ENCODE results near the gene HSPD1. TPM values are rescaled to one million over a fixed set of nuclear protein-coding genes. Genes with fewer than 3 reads are reported as not detected.

Gene HSPD1
- total RNA-seq, 1 experiment from 2014 or later = 410 TPM

DNA sequence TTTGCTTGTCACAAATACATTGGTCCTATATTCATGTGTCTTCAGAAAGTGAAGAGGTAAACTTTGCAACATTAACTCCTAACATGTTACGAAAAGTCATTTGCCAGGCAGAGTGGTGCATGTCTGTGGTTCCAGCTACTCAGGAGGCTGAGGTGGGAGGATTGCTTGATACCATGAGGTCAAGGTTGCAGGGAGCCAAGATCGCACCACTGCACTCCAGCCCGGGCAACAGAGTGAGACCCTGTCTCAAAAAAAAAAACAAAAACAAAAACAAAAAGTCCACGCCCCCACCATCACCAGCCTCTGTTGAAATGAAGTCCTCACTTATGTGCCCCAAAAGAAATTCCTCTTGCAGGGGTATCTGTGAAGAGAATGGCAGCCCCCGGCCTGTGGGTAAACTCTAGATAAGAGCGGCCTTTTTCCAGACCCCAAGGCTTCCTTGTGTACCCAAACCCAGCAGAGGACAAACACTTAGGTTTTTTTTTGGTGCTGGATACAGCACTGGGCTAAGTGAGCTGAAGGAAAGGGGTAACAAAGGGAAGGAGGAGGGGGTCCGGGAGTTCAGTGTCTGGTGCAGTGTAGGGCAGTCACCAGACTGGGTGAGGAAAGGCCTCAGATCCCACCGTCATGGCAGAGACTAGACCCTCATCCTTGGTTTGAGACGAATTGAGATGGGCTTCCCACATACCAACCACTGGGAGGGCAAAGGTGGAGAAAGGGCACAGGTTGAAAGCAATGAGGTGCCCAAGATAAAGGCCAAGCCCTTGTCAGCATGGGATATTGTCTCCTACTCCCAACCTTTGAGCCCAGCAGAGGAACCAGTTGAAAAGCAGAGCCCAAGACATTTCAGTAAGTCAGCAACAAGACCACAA is 19.2 kb downstream of the HSPD1 start:
- no TSS peak for BruUV-seq (replicated peaks)
- H3K4me1 ChIP-seq (ENCODE audit: insufficient read depth, low read length) = no peaks in the 10 kb centered on the region
- ChIA-PET POLR2A (ENCODE audit: unreplicated experiment) (no interaction called here), CTCF (no interaction called here)
- H3K4me3 ChIP-seq (ENCODE audit: low read length) = no peak overlapping the region
- no peaks in the 10 kb centered on the region for H3K79me2 ChIP-seq (ENCODE audit: low read length)
- H3K9ac ChIP-seq (ENCODE audit: low read length) = no peak overlapping the region
- no peak for ATAC-seq
- H3K9me3 ChIP-seq (ENCODE audit: low read length) = peaks cover 10% of the 10 kb centered on the region; the same call in 1 of the 2 replicates
- H3K27me3 ChIP-seq (ENCODE audit: low read length) = no peaks in the 10 kb centered on the region
- no peaks in the 10 kb centered on the region for H4K20me1 ChIP-seq (ENCODE audit: low read length)
- intact Hi-C loops (cut with micrococcal nuclease) = no loop called here
- H2AFZ ChIP-seq (ENCODE audit: low read length) = no peak overlapping the region
- TF ChIP-seq EZH2phosphoT487 (IDR thresholded peaks at IDR 0.05; ENCODE audit: borderline replicate concordance, low read length) (no peak), EZH2 (IDR thresholded peaks at IDR 0.05; ENCODE audit: low read length, unreplicated experiment) (no peak), CTCF (conservative IDR thresholded peaks at IDR 0.05; ENCODE audit: low read depth, low read length) (no peak)
- H3K9me2 ChIP-seq (replicated peaks; ENCODE audit: low read length) = no peaks in the 10 kb centered on the region
- H3K27ac ChIP-seq (ENCODE audit: low read length) = no peak overlapping the region
- no peak overlapping the region for H3K4me2 ChIP-seq (ENCODE audit: low read length)
- peaks cover 16% of the 10 kb centered on the region for H3K36me3 ChIP-seq (ENCODE audit: low read depth, low read length)
- H3F3A ChIP-seq (ENCODE audit: low read length, unreplicated experiment) = peaks cover 5% of the 10 kb centered on the region
- DNase-seq = no peak

- ChIA-PET CTCF (no interaction called here), POLR2A (ENCODE audit: unreplicated experiment) (no interaction called here)
- no peaks in the 10 kb centered on the region for H3K9me3 ChIP-seq (ENCODE audit: low read length)
- no peaks in the 10 kb centered on the region for H4K20me1 ChIP-seq (ENCODE audit: low read length)
- H3K4me2 ChIP-seq (ENCODE audit: low read length) = no peak overlapping the region
- no peaks in the 10 kb centered on the region for H3K4me1 ChIP-seq (ENCODE audit: insufficient read depth, low read length)
- intact Hi-C loops (cut with micrococcal nuclease) = no loop called here
- H3K27ac ChIP-seq (ENCODE audit: low read length) = no peak overlapping the region
- DNase-seq (no peak), ATAC-seq (no peak)
- H3F3A ChIP-seq (ENCODE audit: low read length, unreplicated experiment) = no peaks in the 10 kb centered on the region
- H3K9ac ChIP-seq (ENCODE audit: low read length) = no peak overlapping the region
- no peaks in the 10 kb centered on the region for H3K79me2 ChIP-seq (ENCODE audit: low read length)
- H3K27me3 ChIP-seq (ENCODE audit: low read length) = no peaks in the 10 kb centered on the region
- no peak overlapping the region for H2AFZ ChIP-seq (ENCODE audit: low read length)
- peaks cover 20% of the 10 kb centered on the region for H3K36me3 ChIP-seq (ENCODE audit: low read depth, low read length)
- TF ChIP-seq EZH2 (IDR thresholded peaks at IDR 0.05; ENCODE audit: low read length, unreplicated experiment) = no peak
- no peak for TF ChIP-seq CTCF (conservative IDR thresholded peaks at IDR 0.05; ENCODE audit: low read depth, low read length)
- H3K9me2 ChIP-seq (replicated peaks; ENCODE audit: low read length) = no peaks in the 10 kb centered on the region
- no TSS peak for BruUV-seq (replicated peaks)
- no peak overlapping the region for H3K4me3 ChIP-seq (ENCODE audit: low read length)
Observed at GRCh38 chr2:197477797-197478196, 21.8 kb downstream of the HSPD1 start.

GRCh38 chr2:197472166-197472565 is 27.5 kb downstream of the HSPD1 start:
- H4K20me1 ChIP-seq (ENCODE audit: low read length) = no peaks in the 10 kb centered on the region
- no peak overlapping the region for H3K4me3 ChIP-seq (ENCODE audit: low read length)
- H3K9me2 ChIP-seq (replicated peaks; ENCODE audit: low read length) = no peaks in the 10 kb centered on the region
- no peak overlapping the region for H3K4me2 ChIP-seq (ENCODE audit: low read length)
- ChIA-PET CTCF (no interaction called here), POLR2A (ENCODE audit: unreplicated experiment) (no interaction called here)
- no peaks in the 10 kb centered on the region for H3K79me2 ChIP-seq (ENCODE audit: low read length)
- TF ChIP-seq EZH2 (IDR thresholded peaks at IDR 0.05; ENCODE audit: low read length, unreplicated experiment) (no peak), EZH2phosphoT487 (IDR thresholded peaks at IDR 0.05; ENCODE audit: borderline replicate concordance, low read length) (no peak), CTCF (conservative IDR thresholded peaks at IDR 0.05; ENCODE audit: low read depth, low read length) (no peak)
- ATAC-seq (no peak), DNase-seq (no peak)
- H3K27me3 ChIP-seq (ENCODE audit: low read length) = no peaks in the 10 kb centered on the region
- no peak overlapping the region for H3K27ac ChIP-seq (ENCODE audit: low read length)
- no peaks in the 10 kb centered on the region for H3F3A ChIP-seq (ENCODE audit: low read length, unreplicated experiment)
- H3K9ac ChIP-seq (ENCODE audit: low read length) = no peak overlapping the region
- intact Hi-C loops (cut with micrococcal nuclease) = no loop called here
- H3K9me3 ChIP-seq (ENCODE audit: low read length) = no peaks in the 10 kb centered on the region
- no peaks in the 10 kb centered on the region for H3K4me1 ChIP-seq (ENCODE audit: insufficient read depth, low read length)
- H3K36me3 ChIP-seq (ENCODE audit: low read depth, low read length) = peaks cover 34% of the 10 kb centered on the region
- no TSS peak for BruUV-seq (replicated peaks)
- H2AFZ ChIP-seq (ENCODE audit: low read length) = no peak overlapping the region

Data from PC-3 (cell line).